ENCODE measurements around the gene SLC25A23.

DNA sequence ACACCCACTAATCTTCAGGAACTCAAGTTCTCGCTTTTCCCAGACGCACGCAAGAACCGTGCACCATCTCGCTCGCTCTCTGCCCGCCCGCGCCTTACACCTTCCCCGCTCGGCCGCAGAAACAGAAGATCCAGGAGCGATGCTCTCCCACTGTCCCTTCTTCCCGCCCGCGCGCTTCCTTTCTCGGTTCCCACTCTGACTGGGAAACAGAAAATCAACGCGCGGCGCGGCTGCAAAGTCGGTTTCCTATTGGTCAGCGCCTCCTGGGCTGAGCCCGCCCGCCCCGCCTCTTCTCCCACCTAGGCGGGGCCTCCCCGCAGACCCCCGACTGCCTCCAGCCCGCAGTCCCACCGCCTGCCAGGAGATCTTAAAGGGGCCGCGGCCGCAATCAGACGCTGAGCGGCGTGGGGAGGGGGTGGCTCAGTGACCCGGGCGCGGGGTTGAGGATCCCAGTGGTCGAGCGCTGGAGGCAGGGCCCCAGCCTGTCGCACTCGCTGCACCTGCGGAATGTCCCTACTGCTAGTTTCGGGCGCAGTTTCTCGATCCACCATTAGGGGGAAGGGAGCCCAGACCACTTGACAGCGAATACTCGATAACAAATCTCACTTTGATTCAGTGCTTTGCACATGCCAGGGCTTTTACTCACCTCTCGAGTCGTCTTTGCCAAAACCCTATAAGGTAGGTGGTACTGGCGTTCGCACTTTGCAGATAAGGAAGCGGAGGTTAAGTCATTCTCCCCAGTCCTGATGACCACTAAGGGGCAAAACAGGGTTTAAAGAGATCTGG is 700 bp upstream of the SLC25A23 start:
- TF ChIP-seq GATA2 (IDR thresholded peaks at IDR 0.05; ENCODE audit: low read depth, low read length) (no peak; the same call in 1 of the 2 replicates), GATA3 (IDR thresholded peaks at IDR 0.05; ENCODE audit: low read depth, low read length) (no peak)
